Caco-2 (cell line): Measurements from ENCODE around the gene SELENBP1. TPM values are rescaled to one million over a fixed set of nuclear protein-coding genes. Genes with fewer than 3 reads are reported as not detected.

Source experiments
- Bru-seq: library from RNA; stranded (reverse); fragments of 400-500 nt; gene quantifications from one replicate; lab custom pipeline; 2021; lab: Mats Ljungman, UMichigan
- BruChase-seq, 2 experiments: library from RNA; stranded (reverse); fragments of 400-500 nt; gene quantifications; one replicate each; lab custom pipeline; 2021; lab: Mats Ljungman, UMichigan
- BruUV-seq: library from RNA; stranded (reverse); fragments of 400-500 nt; replicated peaks from 2 replicates; lab custom pipeline; 2021; lab: Mats Ljungman, UMichigan
- CTCF ChIA-PET: fragments of 300-600 bp; sonication (Branson Sonifier 250); formaldehyde crosslinking; loops from one replicate; lab custom pipeline; 2022; ENCODE audit warnings: antibody characterized with exemption; lab: Charles Lee
- POLR2A ChIA-PET: fragments of 300-600 bp; sonication (Branson Sonifier 250); formaldehyde crosslinking; loops from one replicate; lab custom pipeline; 2022; ENCODE audit warnings: antibody characterized with exemption; lab: Charles Lee
- DNase-seq, 2 experiments: peaks; one replicate each; pipeline versions ENCODE4 v3.0.0 to v3.0.0-alpha.2; 2020 to 2022
- H3K27me3 ChIP-seq: replicated peaks from 2 replicates; pipeline ENCODE4 v1.6.0; 2011; ENCODE audit warnings: low read length; ENCODE audit not compliant: control insufficient read depth, insufficient read depth
- H3K36me3 ChIP-seq: 2 replicates; pipeline ENCODE4 v1.5.1; 2011; ENCODE audit warnings: low read length; ENCODE audit not compliant: control insufficient read depth, insufficient read depth
- H3K4me1 ChIP-seq: fragments of 250-450 bp; sonication (Bioruptor Pico); 2 replicates; pipeline ENCODE4 v1.5.1; 2020; ENCODE audit warnings: mild to moderate bottlenecking
- H3K4me3 ChIP-seq: 2 replicates; pipeline ENCODE4 v1.5.1; 2011; ENCODE audit warnings: low read depth, mild to moderate bottlenecking, control low read depth, low read length
- H3K9me3 ChIP-seq: fragments of 250-450 bp; sonication (Bioruptor Pico); 2 replicates; pipeline ENCODE4 v1.5.1; 2020; ENCODE audit warnings: mild to moderate bottlenecking, moderate library complexity
- H3K27ac Mint-ChIP-seq: one replicate; pipeline ENCODE4 v1.8.0; 2022; ENCODE audit warnings: mixed read lengths; ENCODE audit not compliant: unreplicated experiment
- H3K27me3 Mint-ChIP-seq: one replicate; pipeline ENCODE4 v1.8.0; 2022; ENCODE audit warnings: mixed read lengths; ENCODE audit not compliant: insufficient read depth, unreplicated experiment
- H3K36me3 Mint-ChIP-seq: one replicate; pipeline ENCODE4 v1.8.0; 2022; ENCODE audit warnings: mild to moderate bottlenecking, mixed read lengths; ENCODE audit not compliant: insufficient read depth, unreplicated experiment
- H3K4me1 Mint-ChIP-seq: one replicate; pipeline ENCODE4 v1.8.0; 2022; ENCODE audit warnings: low read depth, mixed read lengths; ENCODE audit not compliant: unreplicated experiment
- H3K4me3 Mint-ChIP-seq: one replicate; pipeline ENCODE4 v1.8.0; 2022; ENCODE audit warnings: mild to moderate bottlenecking, moderate library complexity, mixed read lengths; ENCODE audit not compliant: unreplicated experiment
- H3K9me3 Mint-ChIP-seq: one replicate; pipeline ENCODE4 v1.8.0; 2022; ENCODE audit warnings: mixed read lengths; ENCODE audit not compliant: unreplicated experiment
- CTCF ChIP-seq, 2 experiments: fragments of 200-600 bp in 1 of 2; IDR thresholded peaks; 1 replicate in 1 of 2; 2 replicates in 1 of 2; pipeline versions ENCODE4 v1.5.1 to v1.8.0; 2011 to 2022; ENCODE audit warnings: antibody characterized with exemption in 1 of 2, control low read depth in 1 of 2, inconsistent platforms in 1 of 2, low read depth in 1 of 2, low read length in 1 of 2, mild to moderate bottlenecking in 1 of 2, moderate library complexity in 1 of 2; ENCODE audit not compliant: insufficient read depth in 1 of 2, severe bottlenecking in 1 of 2, unreplicated experiment in 1 of 2
- intact Hi-C: fragments of 100-400 bp; cut with micrococcal nuclease; formaldehyde crosslinking; loops from one replicate; pipeline ENCODE4 v1.10.0; 2022; ENCODE audit not compliant: unreplicated experiment
- long read RNA-seq: library from polyadenylated mRNA; stranded (forward); transcript quantifications from one replicate; pipeline ENCODE4 v2.0.0, GENCODE V29; 2022
- total RNA-seq: library from RNA; stranded (reverse); gene quantifications from 2 replicates; pipeline ENCODE4 v1.2.3, GENCODE V29; 2022

Gene SELENBP1
- total RNA-seq (18.5 and 18.7 TPM in 2 replicates), Bru-seq, nascent RNA (percentile 54 among the genes with signal in this experiment), BruChase-seq, experiment 1, labeled RNA remaining after a 2-hour chase (percentile 53 among the genes with signal in this experiment), BruChase-seq, experiment 2, labeled RNA remaining after a 6-hour chase (percentile 54 among the genes with signal in this experiment)
- long read RNA-seq, transcript SELENBP1-218 (11 exons, 1,963 nt) = minor isoform, 14 of 90 reads
- long read RNA-seq, transcript SELENBP1-214 (10 exons, 2,128 nt) = minor isoform, 7 of 90 reads
- long read RNA-seq, transcript SELENBP1-201 (12 exons, 1,752 nt) = major isoform, 38 of 90 reads
- long read RNA-seq, partial matches to known transcripts = 7 of 90 reads
- long read RNA-seq, other reads (novel, unspliced or antisense) = 21 of 90 reads

- Histone ChIP-seq H3K4me3 (peak within 1 kb of the TSS; percentile 43), H3K27me3 (no peaks in the 10 kb centered on the region), H3K4me1 (peaks cover 14% of the 10 kb centered on the region), H3K36me3 (no peaks in the 10 kb centered on the region), H3K9me3 (no peaks in the 10 kb centered on the region)
- Mint-ChIP-seq H3K4me1 (peaks cover 13% of the 10 kb centered on the region), H3K27ac (peak within 1 kb of the TSS; percentile 84), H3K4me3 (peak within 1 kb of the TSS; percentile 74), H3K36me3 (no peaks in the 10 kb centered on the region), H3K9me3 (no peaks in the 10 kb centered on the region), H3K27me3 (no peaks in the 10 kb centered on the region)
- TSS peak; percentile 61 for BruUV-seq
- intact Hi-C loops = no loop called here
- ChIA-PET POLR2A (interaction anchor here (0.6 to 0.7 kb wide), 4 partner anchors 9 to 616 kb away, joined by 4 to 7 read pairs (median 6); no protein-coding TSS in a partner anchor), CTCF (interaction anchor here (0.6 to 1.2 kb wide), 3 partner anchors 22 to 71 kb away, joined by 3 to 4 read pairs (median 3); no protein-coding TSS in a partner anchor)
- DNase-seq = peak; percentile 74 to 80
- TF ChIP-seq CTCF (IDR thresholded peaks at IDR 0.05; ENCODE audit: insufficient read depth in 1 of 2, low read depth in 1 of 2, low read length in 1 of 2, severe bottlenecking in 1 of 2, unreplicated experiment in 1 of 2) = no peak
Observed at GRCh38 chr1:151372058-151372934, at the start of gene SELENBP1. SELENBP1 (minus strand) TSS chr1:151372705; CDS start chr1:151372641, 64 bp downstream.

GRCh38 chr1:151419819-151420218 is 47.3 kb upstream of the SELENBP1 start:
- Mint-ChIP-seq H3K4me3 (no peak overlapping the region), H3K36me3 (peaks cover 72% of the 10 kb centered on the region), H3K27ac (no peak overlapping the region), H3K4me1 (no peaks in the 10 kb centered on the region), H3K27me3 (no peaks in the 10 kb centered on the region), H3K9me3 (no peaks in the 10 kb centered on the region)
- CTCF ChIA-PET = no interaction called here
- Histone ChIP-seq H3K9me3 (no peaks in the 10 kb centered on the region), H3K27me3 (no peaks in the 10 kb centered on the region), H3K4me1 (peaks cover 5% of the 10 kb centered on the region), H3K36me3 (peaks cover 4% of the 10 kb centered on the region), H3K4me3 (no peak overlapping the region)
- POLR2A ChIA-PET = no interaction called here
- no peak for TF ChIP-seq CTCF (IDR thresholded peaks at IDR 0.05; ENCODE audit: insufficient read depth in 1 of 2, low read depth in 1 of 2, low read length in 1 of 2, severe bottlenecking in 1 of 2, unreplicated experiment in 1 of 2)
- no peak for DNase-seq
- intact Hi-C loops = no loop called here
- no TSS peak for BruUV-seq

GRCh38 chr1:151418081-151418480 is 45.6 kb upstream of the SELENBP1 start:
- peaks cover 67% of the 10 kb centered on the region for H3K36me3 Mint-ChIP-seq

More at GRCh38 chr1:151418081-151418480, 45.6 kb upstream of the SELENBP1 start:
- Mint-ChIP-seq H3K4me3 (no peak overlapping the region), H3K4me1 (no peaks in the 10 kb centered on the region), H3K27ac (no peak overlapping the region), H3K27me3 (no peaks in the 10 kb centered on the region), H3K9me3 (no peaks in the 10 kb centered on the region)
- H3K4me1 ChIP-seq = peaks cover 5% of the 10 kb centered on the region
- H3K4me3 ChIP-seq = no peak overlapping the region
- no peak for DNase-seq
- BruUV-seq = no TSS peak
- ChIA-PET POLR2A (interaction anchor here (0.6 kb wide), 1 partner anchor 1210 kb away, joined by 3 read pairs; no protein-coding TSS in a partner anchor), CTCF (interaction anchor here (0.6 to 0.8 kb wide), 2 partner anchors 14 to 158 kb away, joined by 3 to 4 read pairs; no protein-coding TSS in a partner anchor)
- intact Hi-C loops = no loop called here
- H3K27me3 ChIP-seq = no peaks in the 10 kb centered on the region
- no peak for TF ChIP-seq CTCF (IDR thresholded peaks at IDR 0.05; ENCODE audit: insufficient read depth in 1 of 2, low read depth in 1 of 2, low read length in 1 of 2, severe bottlenecking in 1 of 2, unreplicated experiment in 1 of 2)
- H3K9me3 ChIP-seq = no peaks in the 10 kb centered on the region
- H3K36me3 ChIP-seq = no peaks in the 10 kb centered on the region; the same call in 1 of the 2 replicates
